GM18505 (cell line): ENCODE data around the gene ABLIM2.

Experiments
- ATAC-seq: cut with Tn5 transposase; IDR thresholded peaks from one replicate; pipeline ENCODE4 v1.9.1; 2021; ENCODE audit not compliant: unreplicated experiment
- POLR2A ChIP-seq: IDR thresholded peaks from 4 replicates; pipeline ENCODE4 v1.6.1; 2011; ENCODE audit warnings: borderline replicate concordance; ENCODE audit not compliant: insufficient read depth, insufficient read length; ENCODE audit errors: extremely low read depth

ABLIM2 gene

GRCh38 chr4:8127051-8127826 is 31.4 kb downstream of the ABLIM2 start:
- no peak for ATAC-seq
- TF ChIP-seq POLR2A = no peak

- TF ChIP-seq POLR2A = no peak
- no peak for ATAC-seq
Observed at GRCh38 chr4:8126523-8126922, 32.1 kb downstream of the ABLIM2 start.

DNA sequence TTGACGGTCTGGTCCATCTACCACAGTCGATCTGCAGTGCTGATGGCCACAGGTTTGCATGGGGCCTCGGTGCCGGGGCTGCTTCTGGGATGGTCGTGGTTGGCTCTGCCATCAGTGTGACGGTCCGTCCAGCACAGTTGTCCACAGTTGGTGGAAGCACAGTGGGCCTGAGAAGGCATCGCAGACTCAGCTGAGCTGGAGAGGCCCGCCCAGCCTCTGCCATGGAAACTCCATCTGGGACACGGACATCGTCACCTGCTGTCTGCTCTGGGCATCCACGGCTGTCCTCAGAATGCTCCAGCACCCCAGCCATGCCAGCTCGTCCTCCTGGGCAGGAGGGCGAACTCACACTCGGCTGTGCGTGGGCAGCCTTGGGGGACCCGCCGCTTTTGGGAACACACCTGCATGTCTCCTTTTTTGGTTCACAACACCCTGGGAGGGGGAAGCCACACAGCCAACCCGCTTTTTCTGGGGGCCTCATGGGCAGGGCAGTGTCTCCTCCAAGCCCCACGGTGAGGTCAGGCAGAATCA is 33.0 kb downstream of the ABLIM2 start:
- no peak for ATAC-seq
- TF ChIP-seq POLR2A = no peak

- no peak for TF ChIP-seq POLR2A
- ATAC-seq = no peak
Observed at GRCh38 chr4:8123870-8124269, 34.7 kb downstream of the ABLIM2 start.

DNA sequence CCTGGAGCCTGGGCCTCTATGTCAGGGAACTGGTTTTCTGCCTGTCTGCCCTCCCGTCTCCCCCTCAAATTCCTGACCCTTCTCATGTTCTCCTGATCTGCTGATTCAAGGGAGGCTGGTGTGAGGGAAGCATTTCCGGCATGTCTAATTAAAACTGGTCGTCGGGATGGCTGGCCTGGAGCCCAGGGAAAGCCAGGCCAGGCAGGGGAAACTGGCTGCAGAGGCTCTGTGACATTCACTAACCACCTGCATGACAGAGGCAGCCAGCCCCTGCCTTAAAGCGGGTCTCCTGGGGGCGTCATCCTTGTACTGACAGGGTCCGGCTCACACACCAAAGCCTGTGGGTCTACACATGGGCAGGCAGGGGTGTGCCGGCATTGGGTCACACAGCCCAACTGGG is 35.2 kb downstream of the ABLIM2 start:
- no peak for ATAC-seq
- TF ChIP-seq POLR2A = no peak

DNA sequence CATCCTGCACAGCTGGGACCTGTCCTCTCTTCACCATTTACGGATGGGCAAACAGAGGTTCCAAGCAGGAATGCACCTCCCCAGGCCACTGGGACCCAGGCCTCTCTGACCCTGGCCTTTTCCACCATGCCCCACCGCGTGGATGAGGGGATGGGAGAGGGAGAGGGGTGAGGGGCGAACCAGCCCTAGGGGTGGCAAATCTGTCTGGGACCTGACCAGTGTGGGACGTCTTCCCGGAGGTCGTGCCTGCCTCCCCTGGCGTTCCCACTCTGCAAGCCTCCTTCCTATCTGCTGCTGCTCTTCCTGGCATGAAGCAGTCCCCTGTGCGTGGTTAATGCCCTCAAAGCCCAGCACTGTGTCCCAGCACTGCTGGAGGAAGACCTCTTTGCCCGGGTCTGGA is 35.9 kb downstream of the ABLIM2 start:
- ATAC-seq = no peak
- TF ChIP-seq POLR2A = no peak

DNA sequence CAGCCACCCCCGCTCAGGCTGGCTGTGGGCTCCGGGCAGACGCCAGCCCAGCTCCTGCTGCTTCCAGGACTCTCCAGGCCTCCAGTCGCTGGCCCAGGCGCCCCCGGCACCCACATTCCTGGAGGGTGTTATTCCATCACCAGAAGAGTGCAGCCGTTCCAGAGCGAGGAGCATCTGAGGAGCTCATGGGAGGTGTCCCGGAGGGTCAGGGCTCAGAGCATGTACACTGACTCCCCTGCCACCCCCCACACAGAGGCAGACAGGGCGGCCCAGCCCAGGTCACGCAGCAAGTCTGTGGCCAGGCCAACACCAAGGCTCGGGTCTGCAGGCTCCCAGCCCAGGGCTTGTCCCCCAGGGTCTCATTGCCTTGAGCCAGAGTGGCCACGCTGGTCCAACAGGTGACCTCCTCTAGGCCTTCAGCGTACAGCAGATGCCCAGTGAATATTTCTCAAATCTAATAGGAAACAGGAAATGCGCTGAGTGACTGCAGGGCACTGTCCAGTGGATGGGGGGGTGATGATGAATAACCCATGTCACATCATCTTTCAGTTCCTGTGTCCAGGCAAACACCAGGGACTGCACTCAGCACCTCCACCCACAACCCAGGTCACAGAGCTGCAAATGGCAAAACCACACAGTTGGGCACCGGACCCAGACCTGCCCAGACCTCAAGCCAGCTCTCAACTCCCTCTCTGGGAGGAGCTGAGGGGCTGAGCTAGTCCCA is 37.2 kb downstream of the ABLIM2 start:
- no peak for TF ChIP-seq POLR2A
- no peak for ATAC-seq

GRCh38 chr4:8120501-8120900 is 38.1 kb downstream of the ABLIM2 start:
- no peak for TF ChIP-seq POLR2A
- ATAC-seq = no peak

- no peak for ATAC-seq
- no peak for TF ChIP-seq POLR2A
Observed at GRCh38 chr4:8119877-8120276, 38.7 kb downstream of the ABLIM2 start.

DNA sequence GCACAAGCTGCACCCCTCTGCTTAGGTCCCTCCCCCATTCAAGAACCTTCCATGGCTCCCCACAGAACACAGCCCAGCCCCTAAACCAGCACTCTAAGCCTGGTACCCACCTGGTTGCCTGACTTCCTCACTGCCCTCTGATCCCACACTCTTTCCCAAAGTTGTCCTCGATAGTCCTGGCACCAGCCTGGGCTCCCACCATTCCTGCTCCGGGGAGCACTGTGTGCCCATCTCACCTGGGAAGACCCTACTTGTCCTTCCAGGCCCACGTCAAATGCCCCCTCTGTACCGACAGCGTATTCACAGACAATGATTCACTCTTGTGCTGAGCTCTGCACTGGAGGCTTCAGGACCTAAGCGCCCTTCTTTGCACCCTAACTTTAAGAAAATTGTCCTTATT is 40.1 kb downstream of the ABLIM2 start:
- TF ChIP-seq POLR2A = no peak
- ATAC-seq = no peak

GRCh38 chr4:8118035-8118434 is 40.6 kb downstream of the ABLIM2 start:
- no peak for TF ChIP-seq POLR2A
- no peak for ATAC-seq

DNA sequence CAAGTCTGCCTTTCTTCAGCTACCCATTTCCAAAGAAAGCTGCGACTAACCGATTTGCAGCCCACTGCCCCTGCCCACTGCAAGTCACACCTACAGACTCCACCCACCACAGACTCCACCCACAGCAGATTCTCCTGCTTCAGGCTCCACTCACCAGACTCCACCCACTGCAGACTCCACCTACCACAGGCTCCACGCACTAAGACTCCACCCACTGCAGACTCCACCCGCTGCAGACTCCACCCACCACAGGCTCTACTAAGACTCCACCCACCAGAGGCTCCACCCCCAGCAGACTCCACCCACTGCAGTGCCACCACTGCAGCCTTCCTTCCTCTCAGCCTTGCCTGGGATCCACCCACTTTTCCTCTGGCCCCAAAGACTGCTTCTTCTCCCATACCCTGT is 41.3 kb downstream of the ABLIM2 start:
- no peak for ATAC-seq
- TF ChIP-seq POLR2A = no peak

GRCh38 chr4:8115916-8116315 is 42.7 kb downstream of the ABLIM2 start:
- ATAC-seq = no peak
- no peak for TF ChIP-seq POLR2A

GRCh38 chr4:8115203-8115520 is 43.5 kb downstream of the ABLIM2 start:
- no peak for ATAC-seq
- TF ChIP-seq POLR2A = no peak
